Esophagus muscularis mucosa (tissue), 4 donors: Measurements from ENCODE around the gene SLC26A2. TPM values are rescaled to one million over a fixed set of nuclear protein-coding genes. Genes with fewer than 3 reads are reported as not detected.
"Not testable (repeated sequence)": the region's sequence is repeated elsewhere in the genome, so short reads cannot be mapped to it uniquely, and the experiment has no call there.

Experiments
- DNase-seq: peaks from one replicate; pipeline ENCODE4 v3.0.0-alpha.2; 2017; ENCODE audit errors: extremely low spot score
- H3K27ac ChIP-seq, 4 donors: fragments of 200-600 bp; sonication (generic); replicated peaks in 1 of 4; 1 replicate in 3 of 4; 2 replicates in 1 of 4; pipeline ENCODE4 v1.5.1; 2016 to 2019; ENCODE audit warnings: mild to moderate bottlenecking in 1 of 4
- H3K27me3 ChIP-seq, 4 donors: fragments of 200-600 bp; sonication (generic); one replicate each; pipeline versions ENCODE4 v1.5.1 to v1.6.0; 2016 to 2019
- H3K36me3 ChIP-seq, 4 donors: fragments of 200-600 bp; sonication (generic); one replicate each; pipeline ENCODE4 v1.5.1; 2016 to 2019
- H3K4me1 ChIP-seq, 4 donors: fragments of 200-600 bp; sonication (generic); one replicate each; pipeline ENCODE4 v1.5.1; 2016 to 2019
- H3K4me3 ChIP-seq, 4 donors: fragments of 200-600 bp; sonication (generic); 1 replicate in 2 of 4; 2 replicates in 2 of 4; pipeline ENCODE4 v1.5.1; 2016 to 2019; ENCODE audit warnings: mild to moderate bottlenecking in 4 of 4, moderate library complexity in 1 of 4
- H3K9me3 ChIP-seq, 4 donors: fragments of 200-600 bp; sonication (generic); 1 replicate in 3 of 4; 2 replicates in 1 of 4; pipeline ENCODE4 v1.5.1; 2016 to 2019
- CTCF ChIP-seq, 3 experiments: fragments of 200-600 bp in 2 of 3; fragments of 450-650 bp in 1 of 3; sonication (generic) in 2 of 3; IDR thresholded peaks; one replicate each; pipeline ENCODE4 v1.5.1; 2017 to 2019; ENCODE audit warnings: antibody characterized with exemption in 3 of 3, mild to moderate bottlenecking in 2 of 3, moderate library complexity in 1 of 3
- EP300 ChIP-seq: sonication (generic); formaldehyde crosslinking; IDR thresholded peaks from one replicate; pipeline ENCODE4 v1.6.1; 2017; ENCODE audit warnings: antibody characterized with exemption
- POLR2A ChIP-seq: fragments of 450-650 bp; IDR thresholded peaks from one replicate; pipeline ENCODE4 v1.6.1; 2017; ENCODE audit warnings: antibody characterized with exemption, moderate library complexity, mild to moderate bottlenecking, low read depth
- POLR2AphosphoS5 ChIP-seq, 2 donors: sonication (generic); formaldehyde crosslinking; IDR thresholded peaks; one replicate each; pipeline ENCODE4 v1.6.1; 2017; ENCODE audit warnings: antibody characterized with exemption in 2 of 2
- WGBS: methylation state at CpG from one replicate; pipeline ENCODE4 v1.1.5; 2018; 5-methylcytosine and 5-hydroxymethylcytosine counted together
- intact Hi-C: fragments of 100-400 bp; cut with DNase I; formaldehyde crosslinking; loops from one replicate; pipeline ENCODE4 v1.15.1; 2023
- total RNA-seq, 4 donors: library from RNA; depleted of rRNA; stranded (reverse); fragments of >200 nt; gene quantifications; one replicate each; pipeline versions ENCODE4 v1.1.0 to v1.2.1, GENCODE V29; 2016

Gene SLC26A2
- total RNA-seq, 4 donors from 2014 or later = 7.9 to 9.2 (median 8.0) TPM

GRCh38 chr5:149940077-149940574 lies 20.4 kb upstream of the SLC26A2 start:
- intact Hi-C loops = no loop called here
- peaks cover 5 to 11% (median 7%) of the 10 kb centered on the region in 4 donors for H3K4me1 ChIP-seq
- TF ChIP-seq POLR2A (no peak), EP300 (no peak), POLR2AphosphoS5 (IDR thresholded peaks at IDR 0.05) (no peak), CTCF (IDR thresholded peaks at IDR 0.05) (no peak)
- H3K36me3 ChIP-seq = no peaks in the 10 kb centered on the region
- no peak overlapping the region for H3K4me3 ChIP-seq
- no peak for DNase-seq
- no peaks in the 10 kb centered on the region for H3K9me3 ChIP-seq
- H3K27ac ChIP-seq = no peak overlapping the region
- no peaks in the 10 kb centered on the region for H3K27me3 ChIP-seq
- 76% methylated on average over 9 of the region's 9 CpGs for WGBS

GRCh38 chr5:149940941-149941644 lies 19.5 kb upstream of the SLC26A2 start:
- no peak for TF ChIP-seq CTCF (IDR thresholded peaks at IDR 0.05)
- TF ChIP-seq POLR2A = no peak
- TF ChIP-seq POLR2AphosphoS5 (IDR thresholded peaks at IDR 0.05) = no peak
- no peak for TF ChIP-seq EP300
- H3K27me3 ChIP-seq = no peaks in the 10 kb centered on the region
- peaks cover 5 to 11% (median 7%) of the 10 kb centered on the region in 4 donors for H3K4me1 ChIP-seq
- no peaks in the 10 kb centered on the region for H3K9me3 ChIP-seq
- H3K27ac ChIP-seq = no peak overlapping the region
- no peaks in the 10 kb centered on the region for H3K36me3 ChIP-seq
- intact Hi-C loops = no loop called here
- no peak for DNase-seq
- H3K4me3 ChIP-seq = no peak overlapping the region
- 65% methylated on average over 5 of the region's 5 CpGs for WGBS

- Histone ChIP-seq H3K4me3 (no peak overlapping the region), H3K27me3 (no peaks in the 10 kb centered on the region), H3K36me3 (no peaks in the 10 kb centered on the region), H3K4me1 (peaks cover 5 to 11% (median 7%) of the 10 kb centered on the region in 4 donors), H3K9me3 (no peaks in the 10 kb centered on the region), H3K27ac (no peak overlapping the region)
- 93% methylated on average over 4 of the region's 4 CpGs for WGBS
- no peak for DNase-seq
- TF ChIP-seq POLR2A (no peak), CTCF (IDR thresholded peaks at IDR 0.05) (no peak), POLR2AphosphoS5 (IDR thresholded peaks at IDR 0.05) (no peak), EP300 (no peak)
- intact Hi-C loops = no loop called here
These were observed 18.8 kb upstream of the SLC26A2 start for GRCh38 chr5:149941795-149942194.

- H3K4me3 ChIP-seq = no peak overlapping the region
- no peak for DNase-seq
- no peak overlapping the region for H3K27ac ChIP-seq
- intact Hi-C loops = no loop called here
- H3K9me3 ChIP-seq = no peaks in the 10 kb centered on the region
- TF ChIP-seq CTCF (IDR thresholded peaks at IDR 0.05) = no peak
- no peak for TF ChIP-seq POLR2AphosphoS5 (IDR thresholded peaks at IDR 0.05)
- TF ChIP-seq EP300 = no peak
- no peak for TF ChIP-seq POLR2A
- 88% methylated on average over 2 of the region's 2 CpGs for WGBS
- H3K27me3 ChIP-seq = no peaks in the 10 kb centered on the region
- H3K4me1 ChIP-seq = peaks cover 5 to 11% (median 7%) of the 10 kb centered on the region in 4 donors
- H3K36me3 ChIP-seq = no peaks in the 10 kb centered on the region
These were observed 18.4 kb upstream of the SLC26A2 start for GRCh38 chr5:149942199-149942598.

- H3K27ac ChIP-seq, H3K4me3 ChIP-seq, H3K36me3 ChIP-seq, intact Hi-C loops, H3K27me3 ChIP-seq, H3K9me3 ChIP-seq, DNase-seq: not testable (repeated sequence)
- 77% methylated on average over 4 of the region's 4 CpGs for WGBS
- peaks cover 5 to 11% (median 7%) of the 10 kb centered on the region in 4 donors for H3K4me1 ChIP-seq
These were observed 17.8 kb upstream of the SLC26A2 start for GRCh38 chr5:149942741-149943169.

GRCh38 chr5:149943177-149943949 lies 17.2 kb upstream of the SLC26A2 start:
- H3K27me3 ChIP-seq, H3K9me3 ChIP-seq, H3K27ac ChIP-seq, H3K4me1 ChIP-seq, H3K4me3 ChIP-seq, intact Hi-C loops, H3K36me3 ChIP-seq, DNase-seq: not testable (repeated sequence)
- 91% methylated on average over 6 of the region's 6 CpGs for WGBS
